AG08395 (cell line): ENCODE measurements around the gene MTMR10.

Experiments
- DNase-seq: peaks from one replicate; pipeline ENCODE4 v3.0.0; 2012; ENCODE audit warnings: mixed read lengths, low spot score

The MTMR10 gene

GRCh38 chr15:30991255-30992235 is at the start of gene MTMR10:
Gene MTMR10, minus strand, starts transcription at chr15:30991628. Its CDS starts 122 bp downstream, at chr15:30991506.
- peak; percentile 93 for DNase-seq

GRCh38 chr15:31040611-31041010 is 49.2 kb upstream of the MTMR10 start:
- DNase-seq = no peak

- no peak for DNase-seq
These were observed 48.5 kb upstream of the MTMR10 start for GRCh38 chr15:31039961-31040360.

GRCh38 chr15:31037731-31038477 is 46.5 kb upstream of the MTMR10 start:
- DNase-seq = no peak

GRCh38 chr15:31036783-31037182 is 45.4 kb upstream of the MTMR10 start:
- no peak for DNase-seq

- no peak for DNase-seq
These were observed 44.2 kb upstream of the MTMR10 start for GRCh38 chr15:31035610-31036009.

- DNase-seq = peak; percentile 18
These were observed 42.7 kb upstream of the MTMR10 start for GRCh38 chr15:31034152-31034551.

- DNase-seq = peak; percentile 47
These were observed 41.5 kb upstream of the MTMR10 start for GRCh38 chr15:31032961-31033371.

GRCh38 chr15:31031471-31032067 is 40.1 kb upstream of the MTMR10 start:
- peak; percentile 34 for DNase-seq

GRCh38 chr15:31027910-31028578 is 36.6 kb upstream of the MTMR10 start:
- no peak for DNase-seq

GRCh38 chr15:31025996-31026395 is 34.6 kb upstream of the MTMR10 start:
- DNase-seq = no peak

GRCh38 chr15:31024979-31025378 is 33.6 kb upstream of the MTMR10 start:
- DNase-seq = no peak

- peak; percentile 90 for DNase-seq
These were observed 32.9 kb upstream of the MTMR10 start for GRCh38 chr15:31024330-31024729.

- no peak for DNase-seq
These were observed 32.4 kb upstream of the MTMR10 start for GRCh38 chr15:31023841-31024240.

GRCh38 chr15:31021067-31021665 is 29.7 kb upstream of the MTMR10 start:
- no peak for DNase-seq

GRCh38 chr15:31020542-31020941 is 29.1 kb upstream of the MTMR10 start:
- DNase-seq = no peak

GRCh38 chr15:31019986-31020385 is 28.6 kb upstream of the MTMR10 start:
- DNase-seq = no peak

- DNase-seq = no peak
These were observed 25.9 kb upstream of the MTMR10 start for GRCh38 chr15:31017311-31017710.

- DNase-seq = peak; percentile 31
These were observed 25.1 kb upstream of the MTMR10 start for GRCh38 chr15:31016446-31016915.

GRCh38 chr15:31014608-31014925 is 23.1 kb upstream of the MTMR10 start:
- no peak for DNase-seq

GRCh38 chr15:31013863-31014607 is 22.6 kb upstream of the MTMR10 start:
- DNase-seq = no peak
